ENCODE results near the gene NRM. TPM values are rescaled to one million over a fixed set of nuclear protein-coding genes. Genes with fewer than 3 reads are reported as not detected.

Gene NRM
- total and polyA plus RNA-seq, 8 donors: 13.1 to 55.1 (median 38.1) TPM

- H3K9me3 ChIP-seq: no peaks in the 10 kb centered on the region
- H3K4me3 ChIP-seq: no peak overlapping the region
- H3K27me3 ChIP-seq: no peaks in the 10 kb centered on the region
- peaks cover 0 to 100% of the 10 kb centered on the region in 2 donors for H3K36me3 ChIP-seq
- no peak for ATAC-seq
- intact Hi-C loops (cut with DNase I): loop anchor here (10.0 kb wide), 2 partner anchors 51 to 139 kb away; partner anchors contain the start of gene PPP1R18 (in 1 of the 2)
- TF ChIP-seq, protein P1, sequence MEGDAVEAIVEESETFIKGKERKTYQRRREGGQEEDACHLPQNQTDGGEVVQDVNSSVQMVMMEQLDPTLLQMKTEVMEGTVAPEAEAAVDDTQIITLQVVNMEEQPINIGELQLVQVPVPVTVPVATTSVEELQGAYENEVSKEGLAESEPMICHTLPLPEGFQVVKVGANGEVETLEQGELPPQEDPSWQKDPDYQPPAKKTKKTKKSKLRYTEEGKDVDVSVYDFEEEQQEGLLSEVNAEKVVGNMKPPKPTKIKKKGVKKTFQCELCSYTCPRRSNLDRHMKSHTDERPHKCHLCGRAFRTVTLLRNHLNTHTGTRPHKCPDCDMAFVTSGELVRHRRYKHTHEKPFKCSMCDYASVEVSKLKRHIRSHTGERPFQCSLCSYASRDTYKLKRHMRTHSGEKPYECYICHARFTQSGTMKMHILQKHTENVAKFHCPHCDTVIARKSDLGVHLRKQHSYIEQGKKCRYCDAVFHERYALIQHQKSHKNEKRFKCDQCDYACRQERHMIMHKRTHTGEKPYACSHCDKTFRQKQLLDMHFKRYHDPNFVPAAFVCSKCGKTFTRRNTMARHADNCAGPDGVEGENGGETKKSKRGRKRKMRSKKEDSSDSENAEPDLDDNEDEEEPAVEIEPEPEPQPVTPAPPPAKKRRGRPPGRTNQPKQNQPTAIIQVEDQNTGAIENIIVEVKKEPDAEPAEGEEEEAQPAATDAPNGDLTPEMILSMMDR (IDR thresholded peaks at IDR 0.05): no peak
- no peak for DNase-seq
- peaks cover 8 to 82% of the 10 kb centered on the region in 2 donors for H3K4me1 ChIP-seq
- peak overlapping the region in 1 of 2 donors; percentile 18 for H3K27ac ChIP-seq
These were observed 45.0 kb upstream of the NRM start for GRCh38 chr6:30735668-30736314.

GRCh38 chr6:30732237-30732943 is 41.6 kb upstream of the NRM start:
- H3K36me3 ChIP-seq: peaks cover 0 to 100% of the 10 kb centered on the region in 2 donors
- intact Hi-C loops (cut with DNase I): loop anchor here (10.0 kb wide), 2 partner anchors 48 to 142 kb away; partner anchors contain the start of gene PPP1R18 (in 1 of the 2)
- no peak for ATAC-seq
- no peak overlapping the region for H3K4me3 ChIP-seq
- TF ChIP-seq, protein P1 (IDR thresholded peaks at IDR 0.05): no peak
- no peaks in the 10 kb centered on the region for H3K9me3 ChIP-seq
- H3K4me1 ChIP-seq: peaks cover 6 to 67% of the 10 kb centered on the region in 2 donors
- no peak overlapping the region for H3K27ac ChIP-seq
- no peaks in the 10 kb centered on the region for H3K27me3 ChIP-seq
- DNase-seq: no peak

DNA sequence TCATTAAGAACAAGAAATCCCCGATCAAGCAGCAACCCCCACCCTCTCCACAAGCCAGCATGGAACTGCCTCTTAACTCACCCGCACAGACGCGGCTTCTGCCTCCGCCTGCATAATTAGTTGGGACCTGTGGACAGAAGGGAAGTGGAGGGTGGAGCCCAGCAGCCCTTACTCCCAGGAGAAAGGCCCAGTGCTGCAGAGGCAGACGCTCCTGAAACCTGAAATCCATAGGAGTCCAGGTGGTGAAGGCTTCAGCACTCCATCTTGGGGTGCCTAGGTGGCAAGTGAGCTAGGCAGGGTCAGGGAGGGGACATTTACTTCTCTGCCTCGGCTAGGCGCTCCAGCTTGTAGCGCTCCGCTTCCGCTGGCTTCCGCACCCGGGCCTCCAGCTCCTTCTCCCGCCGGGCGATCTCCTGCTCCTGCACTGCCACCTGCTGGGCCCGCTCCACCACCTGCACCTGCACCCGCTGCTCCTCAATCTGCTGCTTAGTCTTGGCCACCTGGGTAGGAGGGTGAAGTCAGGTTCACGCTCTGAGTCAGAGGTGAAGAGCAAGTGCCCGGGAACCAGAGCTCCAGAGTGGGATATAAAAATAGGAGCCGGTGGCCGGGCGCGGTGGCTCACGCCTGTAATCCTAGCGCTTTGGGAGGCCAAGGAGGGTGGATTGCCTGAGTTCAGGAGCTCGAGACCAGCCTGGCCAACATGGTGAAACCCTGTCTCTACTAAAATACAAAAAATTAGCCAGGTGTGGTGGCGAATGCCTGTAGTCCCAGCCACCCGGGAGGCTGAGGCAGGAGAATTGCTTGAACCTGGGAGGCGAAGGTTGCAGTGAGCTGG is 40.0 kb upstream of the NRM start:
- Histone ChIP-seq H3K27ac (no peak overlapping the region), H3K4me3 (no peak overlapping the region), H3K4me1 (peaks cover 0 to 56% of the 10 kb centered on the region in 2 donors), H3K9me3 (no peaks in the 10 kb centered on the region), H3K27me3 (no peaks in the 10 kb centered on the region), H3K36me3 (peaks cover 0 to 100% of the 10 kb centered on the region in 2 donors)
- intact Hi-C loops (cut with DNase I): loop anchor here (10.0 kb wide), 2 partner anchors 46 to 144 kb away; partner anchors contain the start of gene PPP1R18 (in 1 of the 2)
- TF ChIP-seq, protein P1 (IDR thresholded peaks at IDR 0.05): peak; percentile 40 to 61
- ATAC-seq (peak; percentile 96), DNase-seq (peak in 3 of 4 donors; percentile 71 to 93 (median 84))

DNA sequence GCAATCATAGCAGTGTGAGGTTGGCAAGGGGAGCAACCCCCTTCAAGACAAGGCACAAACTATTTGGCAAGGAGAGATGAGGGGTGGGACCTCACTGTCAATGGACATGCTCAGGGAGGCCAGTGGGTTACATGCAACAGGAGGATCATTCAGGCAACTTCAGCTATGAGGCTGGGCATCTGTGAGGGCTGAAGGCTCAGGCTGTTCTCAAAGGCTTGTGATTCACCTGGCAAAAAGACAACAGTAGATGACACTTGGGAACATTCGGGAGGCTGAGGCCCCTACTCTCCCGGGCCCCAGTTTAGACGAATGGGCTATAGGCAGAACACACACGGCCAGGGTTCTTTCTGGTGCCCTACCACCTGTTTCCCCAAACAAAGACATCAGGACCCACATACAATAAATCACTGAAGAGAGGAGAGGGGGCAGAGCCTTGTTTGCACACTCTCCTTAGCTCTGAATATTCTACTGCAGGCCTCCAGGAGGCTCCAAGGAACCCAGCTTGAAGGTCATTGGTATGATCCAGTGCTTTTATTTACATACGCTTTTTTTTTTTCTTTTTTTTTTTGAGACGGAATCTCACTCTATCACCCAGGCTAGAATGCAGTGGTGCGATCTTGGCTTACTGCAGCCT is 37.3 kb upstream of the NRM start:
- H3K9me3 ChIP-seq: no peaks in the 10 kb centered on the region
- H3K36me3 ChIP-seq: peaks cover 5 to 100% of the 10 kb centered on the region in 2 donors
- H3K27ac ChIP-seq: peak overlapping the region in 1 of 2 donors; percentile 0
- H3K4me1 ChIP-seq: peaks cover under 1 to 70% of the 10 kb centered on the region in 2 donors
- no peak overlapping the region for H3K4me3 ChIP-seq
- DNase-seq (no peak), ATAC-seq (no peak)
- TF ChIP-seq, protein P1 (IDR thresholded peaks at IDR 0.05): no peak
- intact Hi-C loops (cut with DNase I): no loop called here
- H3K27me3 ChIP-seq: no peaks in the 10 kb centered on the region
